ENCODE results near the gene COPS9.
A peak's percentile ranks its signal among the peaks of the same experiment; 100 is the strongest.

Gene COPS9

GRCh38 chr2:240165661-240166060 is 29.6 kb upstream of the COPS9 start:
- no peak for DNase-seq

DNA sequence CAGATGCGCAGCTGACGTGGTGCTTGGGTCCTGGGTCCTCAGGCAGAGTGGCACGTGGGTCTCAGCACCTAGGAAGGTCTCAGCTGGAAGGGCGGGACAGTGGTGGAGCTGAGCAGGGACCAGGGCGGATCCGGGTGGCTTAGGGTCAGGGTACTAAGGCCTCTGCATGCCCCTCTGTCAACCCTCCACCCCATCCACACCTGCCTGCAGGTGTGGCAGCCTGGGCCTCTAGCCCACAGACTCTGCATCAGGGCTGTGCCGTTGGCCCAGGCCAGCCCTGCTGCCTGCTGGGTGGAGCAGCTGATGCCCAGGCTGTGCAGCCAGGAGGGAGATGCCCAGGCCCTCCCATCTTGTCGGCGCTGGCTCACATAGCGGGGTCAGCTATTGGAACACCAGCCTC is 28.9 kb upstream of the COPS9 start:
- no peak for DNase-seq

DNA sequence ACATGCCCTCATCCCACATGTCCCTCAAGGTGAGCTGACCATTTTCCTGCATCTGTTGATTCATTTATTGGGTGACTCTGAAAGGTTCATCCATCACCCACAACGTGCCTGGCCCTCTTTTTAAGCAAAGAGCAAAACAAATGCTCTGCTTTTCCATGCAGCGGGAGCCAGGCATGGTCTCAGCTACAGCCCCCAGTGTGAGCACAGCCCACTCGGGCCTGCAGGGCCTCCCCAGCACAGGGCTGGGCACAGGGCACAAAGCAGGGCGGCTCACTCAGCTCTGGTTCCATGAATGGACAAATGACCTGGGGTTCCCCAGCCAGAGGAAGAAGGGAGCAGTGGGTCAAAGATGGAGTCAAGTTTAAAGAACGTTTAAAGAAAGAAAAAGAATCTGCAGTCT is 28.5 kb upstream of the COPS9 start:
- DNase-seq, result no peak

GRCh38 chr2:240163844-240164574 is 27.9 kb upstream of the COPS9 start:
- DNase-seq, result no peak

DNA sequence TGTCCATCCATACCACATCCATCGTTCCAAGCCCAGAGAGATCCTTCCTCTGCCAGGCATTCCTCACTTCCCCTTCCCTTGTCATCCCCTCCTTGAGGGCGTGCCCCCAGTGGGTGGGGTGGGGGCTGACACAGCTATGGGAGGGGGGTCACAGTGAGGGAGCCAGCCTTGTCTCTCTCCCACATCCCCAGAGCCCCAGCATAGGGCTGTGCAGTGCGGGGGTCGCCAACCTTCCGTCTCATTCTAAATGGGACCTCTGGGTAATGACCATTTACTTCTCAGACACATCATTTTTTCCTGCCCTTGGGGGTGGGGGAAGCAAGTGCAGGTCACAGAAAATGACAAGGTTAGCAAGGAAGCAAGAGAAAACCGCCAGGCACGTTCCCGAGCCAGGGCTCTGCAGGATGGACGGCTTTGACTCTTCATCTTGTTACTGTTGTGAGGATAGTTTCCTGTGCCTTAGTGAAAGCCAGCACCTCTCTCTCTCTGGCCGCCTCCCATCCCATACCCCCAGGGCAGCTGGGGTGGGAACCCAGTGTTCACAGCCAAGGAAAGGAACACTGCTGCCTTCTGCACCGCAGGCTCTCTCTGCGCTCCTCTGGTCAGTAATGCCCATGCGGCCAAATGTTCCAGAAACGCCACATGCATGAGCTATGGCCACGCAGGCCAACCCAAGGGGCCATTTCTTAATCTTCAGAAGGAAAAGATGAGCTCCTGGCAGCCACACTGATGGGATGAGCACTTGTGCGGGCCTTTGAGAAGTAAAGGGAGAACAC is 27.0 kb upstream of the COPS9 start:
- DNase-seq, result no peak

DNA sequence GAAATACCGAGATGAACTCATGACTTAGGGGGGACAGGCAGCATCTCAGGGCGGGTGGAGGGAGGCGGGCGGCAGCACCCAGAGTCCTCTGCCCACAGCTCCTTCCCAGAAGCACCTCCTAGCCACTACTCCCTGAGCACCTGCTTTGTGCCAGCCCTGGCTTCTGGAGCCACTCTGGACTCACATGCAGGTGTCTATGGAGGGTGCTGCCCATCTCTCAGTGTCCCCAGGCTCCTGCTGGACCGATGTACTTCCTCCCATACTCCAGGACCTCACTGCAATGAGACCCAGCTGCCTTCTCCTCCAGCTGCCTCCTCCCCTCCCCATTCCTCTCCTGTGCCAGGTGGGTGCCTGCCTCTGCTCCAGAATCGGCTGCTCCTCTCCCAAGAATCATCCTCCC is 26.4 kb upstream of the COPS9 start:
- no peak for DNase-seq

DNA sequence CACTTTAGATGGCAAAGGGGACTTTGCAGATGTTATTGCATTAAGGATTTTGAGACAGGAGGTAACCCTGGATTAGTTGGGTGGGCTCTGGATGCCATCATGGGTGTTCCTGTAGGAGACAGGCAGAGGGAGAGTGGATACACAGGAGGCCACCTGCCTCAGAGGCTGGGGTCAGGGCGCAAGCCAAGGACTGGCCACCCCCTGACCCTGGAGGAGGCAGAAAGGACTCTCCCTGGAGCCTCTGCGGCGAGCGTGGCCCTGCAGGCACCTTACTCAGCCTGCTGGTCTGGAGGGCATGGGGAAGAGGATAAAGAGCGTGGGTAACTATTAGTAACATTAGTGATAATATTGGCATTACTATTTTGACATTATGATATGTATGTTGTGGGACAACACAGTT is 25.9 kb upstream of the COPS9 start:
- DNase-seq, result no peak

DNA sequence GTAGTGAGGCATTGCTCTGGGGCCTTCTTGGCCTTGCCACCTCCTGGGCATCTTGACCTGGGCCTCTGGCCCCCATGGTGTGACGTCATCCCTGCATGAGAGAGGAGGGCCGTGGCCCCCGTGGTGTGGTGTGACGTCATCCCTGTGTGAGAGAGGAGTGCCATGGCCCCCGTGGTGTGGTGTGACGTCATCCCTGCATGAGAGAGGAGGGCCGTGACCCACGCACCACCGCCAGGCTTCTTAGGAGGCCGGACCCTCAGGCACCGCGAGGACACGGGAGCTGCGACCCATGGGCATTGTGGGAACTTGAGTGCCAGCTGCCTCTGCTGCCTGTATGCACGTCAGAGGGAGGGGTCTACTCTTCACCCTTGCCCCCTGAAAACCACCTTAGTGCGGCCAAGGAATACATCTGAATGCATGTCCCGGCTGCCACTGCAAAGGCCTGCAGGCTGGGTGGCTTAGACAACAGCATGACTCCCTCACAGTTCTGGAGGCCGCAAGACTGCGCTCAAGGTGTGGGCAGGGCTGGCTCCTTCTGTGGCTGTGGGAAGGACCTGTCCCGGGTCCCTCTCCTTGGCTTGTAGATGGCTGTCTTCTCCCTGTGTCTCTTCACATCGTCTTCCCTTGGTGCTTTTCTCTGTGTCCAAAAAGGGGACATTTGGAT is 25.1 kb upstream of the COPS9 start:
- DNase-seq, result no peak

DNA sequence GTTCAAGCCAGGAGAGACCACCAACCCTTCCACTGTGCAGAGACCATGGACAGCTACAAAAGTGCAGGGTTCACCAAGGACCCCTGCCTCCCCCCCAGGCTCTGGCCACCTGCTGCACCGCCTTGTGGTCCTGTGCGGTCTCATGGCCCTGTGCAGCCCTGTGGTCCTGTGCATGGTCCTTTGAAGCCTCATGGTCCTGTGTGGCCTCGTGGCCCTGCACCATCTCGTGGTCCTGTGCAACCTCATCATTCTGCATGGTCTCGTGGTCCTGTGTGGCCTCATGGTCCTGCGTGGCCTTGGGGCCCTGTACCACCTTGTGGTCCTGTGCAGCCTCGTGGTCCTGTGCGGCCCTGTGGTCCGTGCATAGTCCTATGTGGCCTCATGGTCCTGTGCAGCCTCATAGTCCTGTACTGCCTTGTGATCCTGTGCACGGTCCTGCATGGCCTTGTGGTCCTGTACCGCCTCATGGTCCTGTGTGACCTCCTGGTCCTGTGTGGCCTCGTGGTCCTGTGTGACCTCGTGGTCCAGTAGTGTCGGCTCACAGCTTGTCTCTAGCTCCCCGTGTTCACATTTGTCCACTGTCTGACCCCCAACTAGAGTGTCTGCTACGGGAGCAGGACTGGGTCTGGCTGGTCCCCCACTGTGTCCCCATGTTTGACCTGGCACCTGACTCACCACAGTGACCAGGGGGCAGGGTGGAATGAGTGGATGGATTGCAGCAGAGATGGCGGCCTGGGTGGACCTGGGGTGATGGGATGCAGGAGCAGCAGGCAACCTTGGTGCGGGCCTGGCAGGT is 24.4 kb upstream of the COPS9 start:
- no peak for DNase-seq

DNA sequence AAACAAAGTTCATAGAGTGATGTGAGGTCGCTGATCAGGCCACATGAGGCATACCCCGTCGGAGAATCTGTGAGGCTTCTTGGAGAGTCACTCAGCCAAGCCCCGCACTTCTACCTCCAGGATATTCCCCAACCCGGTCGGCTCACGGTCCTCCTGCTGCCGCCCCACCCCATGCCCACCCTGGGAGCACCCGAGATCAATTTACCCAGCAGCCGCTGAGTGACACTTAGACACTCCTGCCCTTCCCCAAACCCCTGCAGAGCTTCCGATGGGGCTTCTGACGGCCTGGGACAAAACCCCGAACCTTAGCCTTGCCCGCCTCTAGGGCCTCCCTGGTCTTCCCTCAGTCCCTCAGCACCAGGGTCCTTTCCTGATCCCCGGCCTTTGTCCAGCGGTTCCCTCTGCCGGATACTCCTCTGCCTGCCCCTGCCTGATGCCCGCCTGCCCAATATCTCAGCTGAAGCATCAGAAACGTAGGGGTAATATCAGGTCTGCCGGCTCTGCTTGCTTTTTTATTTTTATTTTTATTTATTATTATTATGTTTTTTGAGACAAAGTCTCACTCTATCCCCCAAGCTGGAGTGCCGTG is 23.2 kb upstream of the COPS9 start:
- DNase-seq, result no peak

GRCh38 chr2:240157147-240157470 is 21.0 kb upstream of the COPS9 start:
- DNase-seq, result no peak

DNA sequence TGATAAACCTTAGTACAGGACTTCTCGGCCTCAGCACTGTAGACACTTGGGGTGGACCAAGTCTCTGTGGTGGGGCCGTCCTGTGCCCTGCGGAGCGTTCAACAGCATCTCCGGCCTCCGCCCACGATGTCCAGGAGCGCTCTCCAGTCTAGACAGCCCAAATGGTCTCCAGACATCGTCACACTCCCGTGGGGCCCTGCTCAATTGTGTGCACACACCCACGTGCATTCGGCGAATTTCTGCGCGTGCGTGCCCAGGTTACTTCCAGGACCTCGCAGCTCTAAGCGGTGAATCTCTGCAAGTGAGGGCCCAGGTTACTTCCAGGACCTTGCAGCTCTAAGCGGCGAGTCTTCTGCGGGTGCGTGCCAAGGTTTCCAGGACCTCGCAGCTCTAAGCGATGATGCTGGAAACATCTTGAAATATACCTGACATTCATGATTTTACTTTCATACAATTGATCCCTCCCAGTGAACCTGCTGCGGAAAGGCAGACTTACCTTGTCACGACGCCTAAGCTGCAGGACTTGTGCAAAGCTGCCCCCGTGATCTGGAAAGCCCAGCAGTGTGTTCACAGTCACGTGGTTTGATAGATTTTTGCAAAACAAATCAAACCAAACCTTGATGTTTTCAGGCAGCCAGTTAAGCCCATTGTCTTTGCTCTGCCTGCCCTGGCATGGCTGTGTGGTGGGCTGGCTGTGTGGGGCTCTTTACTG is 20.5 kb upstream of the COPS9 start:
- no peak for DNase-seq

GRCh38 chr2:240155745-240156390 is 19.8 kb upstream of the COPS9 start:
- no peak for DNase-seq

GRCh38 chr2:240155048-240155744 is 19.1 kb upstream of the COPS9 start:
- no peak for DNase-seq

GRCh38 chr2:240154606-240155005 is 18.5 kb upstream of the COPS9 start:
- no peak for DNase-seq

DNA sequence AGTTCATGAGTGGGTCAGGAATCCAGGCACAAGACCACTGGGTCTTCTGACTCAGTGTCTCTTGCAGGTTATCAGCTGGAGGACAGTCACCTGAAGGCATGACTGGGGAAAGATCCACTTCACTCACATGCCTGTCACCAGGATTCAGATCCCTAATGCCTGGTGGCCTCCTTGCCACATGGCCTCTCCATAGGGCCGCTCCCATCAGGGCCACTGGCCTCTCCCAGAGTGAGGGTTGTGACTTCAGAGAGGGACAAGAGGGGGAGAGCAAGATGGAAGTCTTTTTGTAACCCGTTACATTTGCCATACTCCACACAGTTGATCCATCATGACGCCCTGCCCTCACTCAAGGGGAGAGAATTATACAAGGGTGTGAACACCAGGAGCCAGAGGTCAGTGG is 17.3 kb upstream of the COPS9 start:
- DNase-seq, result no peak

GRCh38 chr2:240151477-240152031 is 15.4 kb upstream of the COPS9 start:
- no peak for DNase-seq

DNA sequence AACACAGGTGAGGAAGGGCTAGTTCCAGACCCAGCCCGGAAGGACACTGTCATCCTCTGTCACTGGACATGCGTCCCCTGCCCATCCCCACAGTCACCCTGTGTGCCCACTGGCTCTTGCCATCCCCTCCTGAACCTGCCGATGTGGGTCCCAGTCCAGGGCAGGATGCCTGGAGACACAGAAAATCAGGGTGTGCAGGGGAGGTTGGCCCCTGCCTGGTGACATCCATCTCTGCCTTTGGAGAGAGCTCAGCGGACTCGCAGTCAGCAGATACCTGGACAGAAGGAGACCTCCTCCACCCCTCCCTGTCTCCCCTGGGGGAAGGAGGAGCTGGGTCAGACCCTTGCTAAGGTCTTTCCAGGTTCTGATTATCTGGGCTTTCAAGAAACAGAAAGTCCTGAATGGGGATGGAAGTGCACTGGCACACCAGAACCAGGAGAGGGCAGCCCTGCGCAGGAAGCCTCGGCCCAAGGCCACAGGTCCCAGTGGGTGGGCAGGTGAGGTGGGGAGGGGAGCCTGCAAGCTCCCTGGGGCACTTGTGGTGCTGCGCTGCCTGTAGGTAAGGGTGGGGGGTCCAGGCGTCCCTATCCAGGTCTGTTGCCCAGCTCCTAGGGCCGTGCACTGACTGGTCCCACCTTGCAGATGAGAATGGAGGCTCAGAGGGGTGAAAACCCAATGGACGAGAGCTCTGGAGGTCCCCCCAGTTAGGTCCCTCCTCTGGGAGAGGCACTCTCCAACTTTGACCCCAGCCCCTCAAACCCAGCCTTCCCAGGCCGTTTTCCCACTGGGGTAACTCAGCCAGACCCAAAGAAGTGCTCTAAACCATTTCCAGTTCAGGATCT is 14.1 kb upstream of the COPS9 start:
- DNase-seq, result peak; percentile 14 to 29

GRCh38 chr2:240147911-240148587 is 11.9 kb upstream of the COPS9 start:
- DNase-seq, result no peak

Data from stimulated activated CD4-positive, alpha-beta T cell treated with anti-CD3 and anti-CD28 coated beads, Interleukin-4, amount 100 ng/mL, for 4 hours (primary cell).